ENCODE results near the gene XYLT1.

XYLT1 gene

DNA sequence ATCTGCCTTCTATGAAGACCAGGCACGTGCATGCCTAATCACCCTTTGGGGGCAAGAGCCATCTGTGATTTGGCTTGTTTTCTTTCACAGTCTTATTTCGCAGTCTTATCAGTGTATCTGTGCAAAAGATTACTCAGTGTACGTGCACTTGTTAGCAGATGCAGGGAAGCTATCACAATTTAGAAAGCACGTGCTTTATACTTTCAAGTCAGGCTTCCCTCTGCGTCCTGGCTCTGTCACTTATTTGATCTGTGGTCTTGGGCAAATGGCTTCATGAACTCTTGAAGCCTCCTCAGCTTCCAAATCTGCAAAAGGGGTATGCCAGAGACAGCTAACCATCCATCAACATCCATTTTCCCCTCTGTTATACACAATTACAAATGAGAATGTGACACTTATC is 246.4 kb downstream of the XYLT1 start:
- TF ChIP-seq, protein P1, sequence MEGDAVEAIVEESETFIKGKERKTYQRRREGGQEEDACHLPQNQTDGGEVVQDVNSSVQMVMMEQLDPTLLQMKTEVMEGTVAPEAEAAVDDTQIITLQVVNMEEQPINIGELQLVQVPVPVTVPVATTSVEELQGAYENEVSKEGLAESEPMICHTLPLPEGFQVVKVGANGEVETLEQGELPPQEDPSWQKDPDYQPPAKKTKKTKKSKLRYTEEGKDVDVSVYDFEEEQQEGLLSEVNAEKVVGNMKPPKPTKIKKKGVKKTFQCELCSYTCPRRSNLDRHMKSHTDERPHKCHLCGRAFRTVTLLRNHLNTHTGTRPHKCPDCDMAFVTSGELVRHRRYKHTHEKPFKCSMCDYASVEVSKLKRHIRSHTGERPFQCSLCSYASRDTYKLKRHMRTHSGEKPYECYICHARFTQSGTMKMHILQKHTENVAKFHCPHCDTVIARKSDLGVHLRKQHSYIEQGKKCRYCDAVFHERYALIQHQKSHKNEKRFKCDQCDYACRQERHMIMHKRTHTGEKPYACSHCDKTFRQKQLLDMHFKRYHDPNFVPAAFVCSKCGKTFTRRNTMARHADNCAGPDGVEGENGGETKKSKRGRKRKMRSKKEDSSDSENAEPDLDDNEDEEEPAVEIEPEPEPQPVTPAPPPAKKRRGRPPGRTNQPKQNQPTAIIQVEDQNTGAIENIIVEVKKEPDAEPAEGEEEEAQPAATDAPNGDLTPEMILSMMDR (IDR thresholded peaks at IDR 0.05; ENCODE audit: extremely low read depth, insufficient read depth, missing control alignments), result no peak
- DNase-seq (ENCODE audit: low spot score), result no peak
- in situ Hi-C loops (cut with MboI; ENCODE audit: low pct_unique_long_range_greater_than_20kb, low sequenced_read_pairs, unreplicated experiment), result loop anchor here (25.0 kb wide), 1 partner anchor 362 kb away; no protein-coding TSS in a partner anchor

DNA sequence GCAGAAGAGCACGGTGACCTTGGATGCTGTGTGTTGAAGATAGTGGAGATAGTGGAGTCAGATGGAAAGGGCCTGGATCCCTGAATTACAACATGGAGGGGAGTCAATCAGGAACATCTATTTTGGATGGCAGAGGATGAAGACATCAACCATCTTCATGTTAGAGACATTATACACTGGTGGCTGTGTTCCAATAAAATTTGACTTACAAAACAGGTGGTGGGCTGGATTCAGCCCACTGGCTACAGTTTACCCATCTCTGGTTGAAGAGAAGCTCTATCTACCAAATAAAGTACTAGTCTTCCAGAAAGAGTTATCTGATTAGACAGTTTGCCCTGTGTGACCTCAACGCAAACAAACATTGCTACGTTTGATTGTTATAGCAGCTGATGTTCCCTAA is 247.2 kb downstream of the XYLT1 start:
- in situ Hi-C loops (cut with MboI; ENCODE audit: low pct_unique_long_range_greater_than_20kb, low sequenced_read_pairs, unreplicated experiment), result loop anchor here (25.0 kb wide), 1 partner anchor 361 kb away; no protein-coding TSS in a partner anchor

DNA sequence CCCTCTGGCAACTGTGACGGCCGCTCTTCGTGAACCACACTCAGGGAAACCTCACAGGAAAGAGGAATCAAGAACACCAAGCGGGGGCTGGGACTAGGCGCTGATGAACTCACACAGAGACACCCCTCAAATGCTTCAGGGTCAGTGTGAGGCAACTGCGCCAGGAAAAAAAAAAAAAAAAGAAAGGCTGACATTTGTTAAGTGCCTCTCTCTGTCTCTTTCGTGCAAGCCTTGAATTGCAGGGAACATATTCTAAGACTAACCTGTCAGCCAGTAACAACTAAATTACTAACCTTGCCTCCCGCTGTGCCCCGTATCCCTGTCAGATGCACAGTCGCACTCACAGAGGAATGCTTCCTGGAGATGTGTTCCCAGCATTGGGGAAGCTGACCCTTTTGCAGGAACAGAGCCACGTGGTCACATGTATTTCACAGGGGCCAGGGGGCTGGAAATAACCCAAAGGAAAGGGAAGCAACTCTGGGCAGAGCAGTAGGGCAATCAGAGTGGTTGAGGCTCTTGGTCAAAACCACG is 247.8 kb downstream of the XYLT1 start:
- no peak for DNase-seq (ENCODE audit: low spot score)
- TF ChIP-seq, protein P1 (IDR thresholded peaks at IDR 0.05; ENCODE audit: extremely low read depth, insufficient read depth, missing control alignments), result no peak
- in situ Hi-C loops (cut with MboI; ENCODE audit: low pct_unique_long_range_greater_than_20kb, low sequenced_read_pairs, unreplicated experiment), result loop anchor here (25.0 kb wide), 1 partner anchor 361 kb away; no protein-coding TSS in a partner anchor

More for the DNA sequence above, 247.2 kb downstream of the XYLT1 start:
- no peak for DNase-seq (ENCODE audit: low spot score)
- TF ChIP-seq, protein P1 (IDR thresholded peaks at IDR 0.05; ENCODE audit: extremely low read depth, insufficient read depth, missing control alignments), result no peak

DNA sequence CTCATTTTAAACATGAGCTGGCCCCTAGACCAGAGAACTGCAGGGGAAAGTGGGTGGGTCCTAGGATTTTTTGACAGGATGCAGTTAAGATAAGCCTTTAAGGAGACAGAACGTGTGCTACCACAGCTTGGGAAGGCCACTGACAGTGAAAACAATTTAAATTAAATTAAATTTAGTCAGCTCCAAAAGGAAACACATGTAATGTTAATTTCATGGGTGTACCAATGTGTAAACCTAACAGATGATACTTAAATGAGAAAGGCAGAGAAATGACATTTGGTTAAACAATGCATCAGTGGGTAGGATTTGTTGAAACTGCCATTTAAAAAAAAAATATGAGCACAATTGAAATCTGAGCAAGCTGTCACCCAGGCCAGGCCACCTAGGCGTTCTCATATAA is 250.8 kb downstream of the XYLT1 start:
- in situ Hi-C loops (cut with MboI; ENCODE audit: low pct_unique_long_range_greater_than_20kb, low sequenced_read_pairs, unreplicated experiment), result loop anchor here (25.0 kb wide), 1 partner anchor 358 kb away; no protein-coding TSS in a partner anchor
- TF ChIP-seq, protein P1 (IDR thresholded peaks at IDR 0.05; ENCODE audit: extremely low read depth, insufficient read depth, missing control alignments), result no peak

DNA sequence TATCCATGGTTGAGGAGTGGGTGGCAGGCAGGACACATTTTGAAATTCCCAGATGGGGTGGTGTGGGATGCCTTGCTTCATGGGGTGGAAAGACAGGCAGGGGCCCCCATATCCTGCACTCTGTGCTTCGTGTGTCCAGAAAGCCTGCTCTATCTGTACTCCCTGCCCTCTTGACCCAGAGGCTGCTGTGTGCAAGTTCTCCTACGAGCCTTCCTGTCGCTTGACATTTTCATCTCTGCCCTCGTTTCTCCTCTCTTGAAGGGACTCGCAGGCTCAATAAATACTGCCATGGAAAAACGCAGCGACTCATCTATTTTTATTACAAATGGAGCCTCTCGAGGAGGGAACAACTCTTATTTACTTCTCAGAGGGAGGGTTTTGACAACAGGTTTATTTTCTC is 254.8 kb downstream of the XYLT1 start:
- in situ Hi-C loops (cut with MboI; ENCODE audit: low pct_unique_long_range_greater_than_20kb, low sequenced_read_pairs, unreplicated experiment), result loop anchor here (25.0 kb wide), 1 partner anchor 354 kb away; no protein-coding TSS in a partner anchor
- TF ChIP-seq, protein P1 (IDR thresholded peaks at IDR 0.05; ENCODE audit: extremely low read depth, insufficient read depth, missing control alignments), result no peak
- no peak for DNase-seq (ENCODE audit: low spot score)

More for the DNA sequence above, 250.8 kb downstream of the XYLT1 start:
- DNase-seq (ENCODE audit: low spot score), result no peak

DNA sequence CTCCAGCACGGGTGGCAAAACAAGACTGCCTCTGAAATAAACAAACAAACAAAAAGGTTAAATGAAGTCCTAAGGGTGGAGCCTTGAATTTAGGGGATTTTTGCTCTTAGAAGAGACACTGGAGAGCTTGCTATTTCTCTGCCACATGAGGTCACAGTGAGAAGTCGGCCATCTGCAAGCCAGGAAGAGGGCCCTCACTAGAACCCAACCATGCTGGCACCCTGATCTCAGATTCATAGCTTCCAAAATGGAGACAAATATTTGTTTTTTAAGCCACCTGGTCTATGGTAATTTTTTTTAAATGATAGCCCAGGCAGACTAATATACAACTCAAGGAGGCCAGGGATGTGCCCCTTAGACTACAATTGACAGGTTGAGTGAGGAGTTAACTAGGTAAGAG is 255.5 kb downstream of the XYLT1 start:
- TF ChIP-seq, protein P1 (IDR thresholded peaks at IDR 0.05; ENCODE audit: extremely low read depth, insufficient read depth, missing control alignments), result no peak
- in situ Hi-C loops (cut with MboI; ENCODE audit: low pct_unique_long_range_greater_than_20kb, low sequenced_read_pairs, unreplicated experiment), result loop anchor here (25.0 kb wide), 1 partner anchor 353 kb away; no protein-coding TSS in a partner anchor
- DNase-seq (ENCODE audit: low spot score), result no peak

Measured in GM13977 (cell line).